HG03025 (cell line): ENCODE data around the gene PHF14.

Experiments
- ATAC-seq: cut with Tn5 transposase; IDR thresholded peaks from one replicate; pipeline ENCODE4 v1.9.1; 2021; ENCODE audit warnings: mild to moderate bottlenecking, moderate library complexity; ENCODE audit not compliant: unreplicated experiment, low FRiP score

Gene PHF14

DNA sequence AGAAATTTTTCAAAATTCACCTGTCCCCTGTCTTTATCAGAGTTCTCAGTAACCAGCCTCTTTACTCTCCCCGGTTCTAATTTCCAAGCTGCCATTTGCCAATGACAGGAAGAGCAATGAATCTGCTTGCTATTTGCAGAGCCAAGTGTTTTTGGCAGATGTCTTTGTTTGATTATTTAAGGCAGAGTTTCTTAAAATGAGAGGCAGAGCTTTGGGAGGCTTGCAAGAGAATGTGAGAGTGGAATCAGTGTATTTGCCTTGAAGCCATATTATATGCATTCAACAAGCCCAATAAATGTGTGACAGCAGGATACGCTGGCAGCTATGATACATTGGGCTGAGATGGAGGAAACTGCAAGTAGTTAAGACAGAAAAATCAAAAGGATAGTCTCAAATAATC is 196.5 kb downstream of the PHF14 start:
- ATAC-seq, result no peak

GRCh38 chr7:11170863-11171568 is 197.3 kb downstream of the PHF14 start:
- ATAC-seq, result no peak

DNA sequence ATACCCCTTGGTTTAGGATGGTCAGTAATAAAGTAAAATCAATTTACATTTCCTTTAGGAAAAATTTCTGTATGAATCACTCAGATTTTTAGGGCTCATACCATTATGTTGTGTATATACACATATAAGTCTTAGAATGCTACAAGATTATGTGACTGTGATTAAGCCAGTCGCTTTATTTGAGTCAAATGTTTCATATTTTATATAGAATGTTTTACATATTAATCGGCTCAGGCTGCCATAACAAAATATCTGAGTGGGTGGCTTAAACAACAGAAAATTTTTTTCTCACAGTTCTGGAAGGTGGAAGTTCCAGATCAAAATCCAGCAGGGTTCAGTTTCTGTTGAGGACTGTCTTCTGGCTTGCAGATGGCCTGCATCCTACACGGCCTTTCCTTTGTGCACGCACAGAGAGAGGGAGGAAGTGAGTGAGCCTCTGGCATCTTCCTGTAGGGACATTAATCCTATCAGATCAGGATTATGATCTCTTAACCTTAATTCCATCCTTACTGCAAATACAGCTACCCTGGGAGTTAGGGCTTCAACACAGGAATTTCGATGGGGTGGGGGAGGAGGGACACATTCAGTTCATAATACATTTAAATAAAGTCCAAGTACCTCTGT is 198.0 kb downstream of the PHF14 start:
- ATAC-seq, result no peak

- no peak for ATAC-seq
Measured at GRCh38 chr7:11172835-11173234, 199.2 kb downstream of the PHF14 start.

- ATAC-seq, result no peak
Measured at GRCh38 chr7:11175371-11175770, 201.7 kb downstream of the PHF14 start.

DNA sequence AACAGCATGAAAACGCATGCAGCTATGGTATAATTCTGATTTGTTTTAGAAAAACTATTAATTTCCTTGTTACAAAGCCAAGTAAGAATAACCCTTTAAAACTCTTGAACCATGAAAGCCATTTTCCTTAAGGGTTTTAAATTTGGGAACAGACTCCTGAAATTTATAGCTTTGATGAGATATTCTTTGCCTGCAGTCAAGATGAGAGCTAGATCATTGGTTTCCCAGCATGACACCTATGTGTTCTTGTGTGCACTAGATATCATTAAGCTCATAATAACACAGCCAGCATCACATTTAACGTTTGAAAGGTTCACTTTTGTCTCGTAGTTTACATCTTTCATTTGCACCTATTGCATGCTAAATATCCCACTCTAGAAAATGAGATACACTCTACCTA is 202.2 kb downstream of the PHF14 start:
- ATAC-seq, result no peak

GRCh38 chr7:11176985-11177555 is 203.4 kb downstream of the PHF14 start:
- ATAC-seq, result no peak

DNA sequence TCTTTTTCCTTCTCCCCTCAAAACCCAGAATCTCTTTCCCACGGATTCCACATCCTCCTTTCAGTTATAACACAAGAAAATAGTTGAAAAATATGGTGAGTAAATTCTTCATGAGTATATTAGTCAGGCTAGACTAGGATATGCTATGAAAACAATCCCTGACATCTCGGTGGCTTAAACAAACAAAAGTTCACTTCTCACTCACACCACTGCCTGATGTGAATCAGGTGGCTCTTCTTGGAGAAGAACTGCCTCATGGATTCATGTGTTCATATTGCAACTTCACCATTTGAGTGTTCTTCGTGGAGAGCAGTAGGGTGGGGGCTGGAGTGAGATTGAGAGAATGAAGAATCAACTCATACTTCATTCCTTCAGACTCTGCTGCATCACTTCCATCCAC is 204.1 kb downstream of the PHF14 start:
- ATAC-seq, result no peak

GRCh38 chr7:11181590-11181989 is 207.9 kb downstream of the PHF14 start:
- no peak for ATAC-seq

DNA sequence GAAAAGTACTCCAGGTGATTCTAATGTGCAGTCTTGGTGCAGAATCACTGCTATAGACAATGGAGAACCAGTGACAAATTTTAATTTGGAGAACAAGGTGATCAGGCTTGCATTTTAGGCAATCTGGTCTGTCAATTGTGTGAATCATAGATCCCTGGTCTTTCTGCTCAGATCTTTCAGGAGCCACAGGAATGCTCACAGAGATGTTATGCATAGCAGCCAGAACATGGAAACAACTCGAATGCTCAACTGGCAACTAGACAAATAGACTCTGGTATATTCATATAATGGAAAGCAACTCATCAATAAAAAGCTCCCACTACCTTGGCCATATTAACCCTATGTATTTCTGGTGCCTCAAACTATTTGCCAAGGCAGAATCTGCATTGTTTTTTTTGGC is 209.1 kb downstream of the PHF14 start:
- ATAC-seq, result no peak

GRCh38 chr7:11185179-11185815 is 211.6 kb downstream of the PHF14 start:
- ATAC-seq, result no peak

DNA sequence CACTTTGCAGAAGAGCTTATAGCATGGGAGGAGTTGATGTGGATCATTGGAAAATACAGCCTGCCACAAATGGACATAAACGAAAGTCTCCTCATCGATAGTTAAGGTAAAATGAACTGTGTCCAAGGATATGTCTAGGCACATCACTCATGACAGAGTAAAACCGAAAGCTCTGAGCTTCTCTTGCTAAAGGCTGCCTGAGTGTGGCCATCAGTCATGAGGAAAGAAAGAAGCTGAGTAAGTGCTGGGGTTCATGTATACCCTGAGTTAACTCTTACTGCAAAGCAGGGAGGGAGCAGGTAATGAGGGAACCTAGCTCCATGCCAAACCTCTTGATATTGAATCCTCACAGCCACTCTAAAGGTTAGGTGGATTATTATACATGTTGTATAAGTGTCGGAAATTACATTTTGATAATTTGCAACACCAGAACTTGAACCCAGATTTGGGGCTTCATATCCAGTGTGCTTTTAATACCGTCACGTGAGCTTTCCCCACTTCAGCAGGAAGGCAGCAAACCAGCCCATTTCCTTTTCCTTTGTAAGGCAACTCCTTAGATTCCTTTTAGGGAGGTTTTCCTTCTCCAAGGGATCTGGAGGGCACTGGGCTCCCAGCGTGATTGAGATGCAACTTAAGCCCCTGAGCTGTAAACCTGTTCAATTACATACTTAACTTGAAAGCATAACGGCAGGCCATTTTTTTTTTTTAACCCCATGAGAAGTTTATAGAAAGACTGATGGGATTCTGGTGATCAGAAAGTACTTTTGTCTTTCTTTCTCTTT is 215.0 kb downstream of the PHF14 start:
- ATAC-seq, result no peak

DNA sequence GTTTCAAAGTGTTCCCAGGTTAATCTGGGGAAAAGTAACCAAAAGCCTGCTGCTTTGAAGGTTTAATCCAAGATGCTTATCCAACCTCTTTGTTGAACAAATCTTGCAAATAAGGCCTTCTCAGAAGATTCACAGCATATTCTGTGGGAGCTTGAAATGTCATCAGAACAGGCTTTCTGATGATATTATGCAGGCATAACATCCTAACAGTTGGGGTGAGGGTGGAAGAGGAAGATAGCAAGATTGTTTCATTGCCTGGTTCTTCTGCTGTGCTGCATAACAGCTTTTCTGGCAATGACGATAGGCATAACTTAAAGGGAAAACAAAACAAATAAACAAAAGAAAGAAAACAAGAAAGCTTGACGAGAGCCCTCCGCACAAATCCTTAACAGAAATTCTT is 217.4 kb downstream of the PHF14 start:
- no peak for ATAC-seq

DNA sequence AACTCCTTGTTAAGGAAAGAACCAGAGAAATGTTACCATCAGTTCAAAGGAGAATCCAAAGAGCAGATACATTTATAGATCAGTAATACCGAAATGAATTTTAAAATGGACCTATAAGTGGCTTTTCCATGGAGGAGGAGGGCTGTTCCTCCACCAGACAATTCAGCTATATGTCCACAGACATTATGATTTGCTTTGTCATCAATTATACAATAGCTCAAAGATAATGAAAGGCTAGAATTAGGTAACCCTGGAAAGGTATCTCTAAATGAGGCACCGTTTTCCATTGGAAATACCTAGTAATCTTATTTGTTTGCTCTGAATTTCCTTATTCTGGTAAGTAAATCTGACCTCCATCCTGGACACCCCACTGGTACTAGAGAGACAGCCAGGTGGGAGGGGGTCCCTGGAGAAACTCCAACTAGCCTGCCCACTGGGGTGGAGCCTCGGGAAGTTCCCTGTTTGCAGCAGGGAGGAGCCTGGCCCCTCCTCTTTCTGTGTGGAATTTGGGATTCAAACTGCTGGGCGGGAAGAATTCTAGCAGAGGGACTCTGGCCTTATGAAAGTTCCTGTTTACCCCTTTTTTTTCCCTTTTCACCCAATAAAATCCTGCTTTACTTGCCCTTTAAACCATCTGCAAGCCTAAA is 218.0 kb downstream of the PHF14 start:
- ATAC-seq, result no peak

DNA sequence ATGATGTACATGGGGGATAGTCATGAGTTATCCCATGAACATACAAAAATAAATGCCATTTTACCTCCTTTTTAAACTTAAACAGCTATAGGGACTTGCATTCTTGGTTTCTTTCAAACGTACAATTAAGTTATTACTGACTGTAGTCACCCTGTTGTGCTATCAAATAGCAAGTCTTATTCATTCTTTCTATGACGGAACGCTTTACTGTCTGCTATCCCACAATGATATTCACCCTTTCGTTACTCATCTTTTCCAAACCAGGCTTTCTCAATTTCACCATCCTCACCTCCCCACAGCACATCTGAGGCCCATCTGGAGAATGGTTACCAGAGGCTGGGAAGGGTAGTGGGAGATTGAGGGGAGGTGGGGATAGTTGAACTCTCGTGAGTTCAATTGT is 218.8 kb downstream of the PHF14 start:
- no peak for ATAC-seq

- ATAC-seq, result no peak
Measured at GRCh38 chr7:11193131-11193867, 219.6 kb downstream of the PHF14 start.

DNA sequence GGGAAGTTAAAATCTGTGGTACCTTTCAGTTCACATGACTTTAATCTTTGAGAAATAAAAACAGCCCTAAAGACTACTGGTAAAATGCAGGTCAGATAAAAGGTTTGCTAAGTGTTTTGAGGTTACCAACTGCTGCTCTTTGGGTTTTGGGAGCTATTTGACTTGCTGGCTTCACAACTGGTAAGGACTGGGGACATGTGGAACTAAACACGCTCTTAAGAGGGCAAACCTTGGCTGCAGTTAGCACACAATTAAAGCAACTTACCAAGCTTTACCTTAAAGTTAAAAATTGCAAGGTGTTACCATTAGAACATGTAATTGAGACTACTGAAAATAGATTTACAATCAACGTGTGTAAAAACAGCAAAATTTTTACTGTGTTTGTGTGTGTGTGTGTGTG is 220.2 kb downstream of the PHF14 start:
- ATAC-seq, result no peak

DNA sequence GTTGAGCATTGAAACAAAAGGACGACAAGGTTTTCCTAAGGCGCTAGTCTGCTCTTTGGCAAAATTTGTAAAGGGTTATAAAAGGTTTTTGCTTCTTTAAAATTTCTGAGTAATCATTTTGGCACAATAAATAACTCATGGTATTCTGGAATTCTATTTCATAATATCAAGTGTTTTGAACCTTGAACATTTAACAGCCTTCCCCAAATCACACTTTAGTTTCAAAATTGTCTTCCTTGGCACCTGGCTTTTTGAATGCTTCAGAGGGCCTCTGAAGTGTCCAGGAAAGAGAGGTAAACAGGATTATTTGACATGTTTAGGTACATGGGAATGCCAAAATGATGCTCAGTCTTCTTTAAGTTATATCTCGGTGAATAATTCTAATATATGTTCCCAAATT is 220.8 kb downstream of the PHF14 start:
- no peak for ATAC-seq

DNA sequence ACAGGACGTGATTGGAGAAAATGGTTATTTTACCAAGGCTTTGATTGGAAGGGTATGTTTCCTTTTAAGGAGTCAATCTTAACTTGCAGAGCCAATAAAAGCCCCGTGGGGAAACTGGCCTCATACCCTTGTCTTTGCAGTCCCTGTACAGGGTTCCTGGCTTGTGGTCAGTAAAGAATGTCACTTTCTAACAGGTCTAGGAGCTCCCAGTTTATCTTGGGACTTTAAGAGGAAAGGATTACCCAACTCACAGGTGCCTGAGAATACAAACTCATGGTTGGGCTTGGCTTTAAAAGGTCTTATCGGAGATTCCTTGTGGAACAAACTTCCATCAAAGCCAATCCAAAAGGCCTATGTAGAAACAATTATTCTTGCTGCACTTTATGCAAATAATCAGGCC is 221.8 kb downstream of the PHF14 start:
- no peak for ATAC-seq

- ATAC-seq, result no peak
Measured at GRCh38 chr7:11196143-11196542, 222.5 kb downstream of the PHF14 start.
